ENCODE results near the gene LDLRAD4.

DNA sequence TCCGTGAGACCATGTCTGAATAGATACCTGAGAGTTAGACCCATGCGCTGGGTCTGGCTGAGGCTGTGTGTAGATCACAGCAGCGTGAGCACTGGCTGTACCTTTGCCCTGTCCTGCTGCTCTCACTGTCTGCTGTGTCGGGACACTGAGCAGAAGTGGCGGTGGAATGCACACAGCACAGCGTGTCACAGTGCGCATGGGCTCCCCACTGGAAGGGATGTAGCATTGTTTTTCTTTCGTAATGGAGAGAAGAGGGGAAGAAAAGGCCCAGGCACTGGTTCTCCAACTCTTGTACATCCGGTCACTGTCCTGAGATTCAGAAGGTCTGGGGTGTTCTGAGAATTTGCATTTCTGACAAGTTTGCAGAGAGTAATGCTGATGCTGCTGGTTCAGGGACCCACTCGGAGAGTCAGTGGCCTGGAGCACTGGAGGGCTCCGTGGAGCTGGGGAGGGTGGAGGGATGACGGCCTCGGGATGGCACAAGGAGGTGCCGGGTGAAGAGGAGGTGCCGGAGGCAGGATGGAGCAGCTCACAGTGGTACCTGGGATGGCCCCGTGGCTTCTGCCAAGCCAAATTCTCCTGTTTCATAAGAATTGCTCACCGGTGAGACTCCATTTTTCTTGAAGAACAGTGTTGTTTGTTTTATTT, 252.8 kb downstream of the LDLRAD4 start:
- TF ChIP-seq REST (IDR thresholded peaks at IDR 0.05; ENCODE audit: low read depth): no peak
- TF ChIP-seq, protein P1, sequence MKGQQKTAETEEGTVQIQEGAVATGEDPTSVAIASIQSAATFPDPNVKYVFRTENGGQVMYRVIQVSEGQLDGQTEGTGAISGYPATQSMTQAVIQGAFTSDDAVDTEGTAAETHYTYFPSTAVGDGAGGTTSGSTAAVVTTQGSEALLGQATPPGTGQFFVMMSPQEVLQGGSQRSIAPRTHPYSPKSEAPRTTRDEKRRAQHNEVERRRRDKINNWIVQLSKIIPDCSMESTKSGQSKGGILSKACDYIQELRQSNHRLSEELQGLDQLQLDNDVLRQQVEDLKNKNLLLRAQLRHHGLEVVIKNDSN (IDR thresholded peaks at IDR 0.05): no peak
- no peak for TF ChIP-seq CEBPB (IDR thresholded peaks at IDR 0.05)
- no peak for TF ChIP-seq CREB1 (IDR thresholded peaks at IDR 0.05; ENCODE audit: low read depth)
- TF ChIP-seq EP300 (IDR thresholded peaks at IDR 0.05; ENCODE audit: borderline replicate concordance): no peak
